Measurements from ENCODE around the gene EGFR.
"Not testable (repeated sequence)": the region's sequence is repeated elsewhere in the genome, so short reads cannot be mapped to it uniquely, and the experiment has no call there.

Gene EGFR

DNA sequence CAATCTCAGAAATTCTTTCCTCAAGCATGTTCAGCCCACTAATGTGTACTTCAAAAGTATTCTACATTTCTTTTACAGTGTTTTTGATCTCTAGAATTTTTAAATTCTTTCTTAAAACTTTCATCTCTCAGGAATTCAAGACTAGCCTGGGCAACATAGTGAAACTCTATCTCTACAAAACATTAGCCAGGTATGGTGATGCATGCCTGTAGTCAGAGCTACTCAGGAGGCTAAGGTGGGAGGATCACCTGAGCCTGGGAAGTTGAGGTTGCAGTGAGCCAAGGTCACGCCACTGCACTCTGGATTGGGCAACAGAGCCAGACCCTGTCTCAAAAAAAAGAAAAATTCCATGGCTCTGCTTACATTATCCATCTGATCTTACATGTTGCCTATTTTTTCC, 5.0 kb upstream of the EGFR start:
- DNase-seq (ENCODE audit: low spot score), result no peak

DNA sequence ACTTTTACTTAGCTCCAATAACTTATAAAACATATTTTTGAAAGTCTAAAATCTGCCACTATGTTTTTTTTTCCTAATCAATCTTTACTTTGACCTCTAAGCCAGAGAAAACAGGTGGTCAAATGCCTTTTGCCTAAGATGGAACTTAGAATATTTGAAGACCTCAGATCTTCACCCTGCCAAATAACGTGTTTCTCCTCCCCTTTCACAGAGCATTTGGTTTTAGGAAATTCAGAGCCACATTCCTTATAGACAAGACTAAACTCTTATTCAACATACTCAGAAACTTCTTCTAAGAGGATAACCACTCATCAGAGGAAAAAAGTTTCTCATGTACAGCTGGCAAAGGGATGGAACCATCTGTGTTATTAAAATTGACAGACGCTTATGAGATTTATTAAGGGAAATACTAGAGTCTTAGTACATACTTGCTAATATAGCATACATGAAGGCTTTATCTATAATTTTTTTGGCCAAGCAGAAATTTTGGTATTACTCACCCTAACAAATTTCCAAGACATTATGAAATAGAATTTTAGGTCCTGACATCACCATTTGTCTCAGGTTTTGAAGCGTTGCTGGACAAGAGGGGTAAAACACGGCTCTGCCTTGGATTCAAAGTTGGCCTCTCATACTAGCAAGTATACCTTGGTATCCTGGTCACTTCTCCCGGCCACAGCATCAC, 2.6 kb upstream of the EGFR start:
- DNase-seq (ENCODE audit: low spot score), result no peak

DNA sequence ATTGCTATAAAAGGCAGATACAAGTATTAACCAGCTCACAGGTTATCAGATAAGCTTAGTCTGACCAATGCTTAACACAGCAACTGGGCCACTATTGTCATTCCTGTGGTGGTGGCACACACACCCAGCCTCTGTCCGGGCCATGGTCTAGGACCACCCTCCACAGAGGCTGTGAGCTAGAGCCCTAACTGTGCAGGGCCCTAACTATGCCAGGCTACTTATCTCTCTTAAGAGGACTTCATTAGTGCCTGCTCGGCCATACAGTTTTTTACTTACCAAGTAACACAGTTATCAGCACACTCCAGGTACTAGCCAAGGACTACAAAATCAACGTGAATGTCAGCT, 2.1 kb upstream of the EGFR start:
- DNase-seq (ENCODE audit: low spot score), result no peak

DNA sequence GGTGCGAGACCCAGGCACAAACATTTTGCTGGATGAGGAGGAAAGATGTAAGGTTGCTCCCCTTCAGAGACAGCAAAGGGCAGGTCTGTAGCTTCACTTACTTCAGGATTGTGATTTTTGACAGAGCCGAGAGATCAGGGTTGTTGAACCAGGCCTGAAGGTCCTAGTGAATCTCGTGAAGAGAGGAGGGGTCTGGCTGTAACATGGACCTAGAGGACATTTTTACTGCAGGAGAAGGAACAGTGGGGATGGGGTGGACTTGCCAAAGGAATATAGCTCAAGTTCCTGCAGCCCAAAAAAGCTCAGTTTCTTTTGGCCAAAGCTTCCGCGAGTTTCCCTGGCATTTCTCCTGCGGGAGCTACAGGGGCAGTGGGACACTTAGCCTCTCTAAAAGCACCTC, 976 bp upstream of the EGFR start:
- no peak for DNase-seq (ENCODE audit: low spot score)

DNA sequence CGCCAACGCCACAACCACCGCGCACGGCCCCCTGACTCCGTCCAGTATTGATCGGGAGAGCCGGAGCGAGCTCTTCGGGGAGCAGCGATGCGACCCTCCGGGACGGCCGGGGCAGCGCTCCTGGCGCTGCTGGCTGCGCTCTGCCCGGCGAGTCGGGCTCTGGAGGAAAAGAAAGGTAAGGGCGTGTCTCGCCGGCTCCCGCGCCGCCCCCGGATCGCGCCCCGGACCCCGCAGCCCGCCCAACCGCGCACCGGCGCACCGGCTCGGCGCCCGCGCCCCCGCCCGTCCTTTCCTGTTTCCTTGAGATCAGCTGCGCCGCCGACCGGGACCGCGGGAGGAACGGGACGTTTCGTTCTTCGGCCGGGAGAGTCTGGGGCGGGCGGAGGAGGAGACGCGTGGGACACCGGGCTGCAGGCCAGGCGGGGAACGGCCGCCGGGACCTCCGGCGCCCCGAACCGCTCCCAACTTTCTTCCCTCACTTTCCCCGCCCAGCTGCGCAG, 424 bp downstream of the EGFR start:
- DNase-seq (ENCODE audit: low spot score), result no peak

DNA sequence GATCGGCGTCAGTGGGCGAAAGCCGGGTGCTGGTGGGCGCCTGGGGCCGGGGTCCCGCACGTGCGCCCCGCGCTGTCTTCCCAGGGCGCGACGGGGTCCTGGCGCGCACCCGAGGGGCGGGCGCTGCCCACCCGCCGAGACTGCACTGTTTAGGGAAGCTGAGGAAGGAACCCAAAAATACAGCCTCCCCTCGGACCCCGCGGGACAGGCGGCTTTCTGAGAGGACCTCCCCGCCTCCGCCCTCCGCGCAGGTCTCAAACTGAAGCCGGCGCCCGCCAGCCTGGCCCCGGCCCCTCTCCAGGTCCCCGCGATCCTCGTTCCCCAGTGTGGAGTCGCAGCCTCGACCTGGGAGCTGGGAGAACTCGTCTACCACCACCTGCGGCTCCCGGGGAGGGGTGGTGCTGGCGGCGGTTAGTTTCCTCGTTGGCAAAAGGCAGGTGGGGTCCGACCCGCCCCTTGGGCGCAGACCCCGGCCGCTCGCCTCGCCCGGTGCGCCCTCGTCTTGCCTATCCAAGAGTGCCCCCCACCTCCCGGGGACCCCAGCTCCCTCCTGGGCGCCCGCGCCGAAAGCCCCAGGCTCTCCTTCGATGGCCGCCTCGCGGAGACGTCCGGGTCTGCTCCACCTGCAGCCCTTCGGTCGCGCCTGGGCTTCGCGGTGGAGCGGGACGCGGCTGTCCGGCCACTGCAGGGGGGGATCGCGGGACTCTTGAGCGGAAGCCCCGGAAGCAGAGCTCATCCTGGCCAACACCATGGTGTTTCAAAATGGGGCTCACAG, 1.1 kb downstream of the EGFR start:
- no peak for DNase-seq (ENCODE audit: low spot score)

DNA sequence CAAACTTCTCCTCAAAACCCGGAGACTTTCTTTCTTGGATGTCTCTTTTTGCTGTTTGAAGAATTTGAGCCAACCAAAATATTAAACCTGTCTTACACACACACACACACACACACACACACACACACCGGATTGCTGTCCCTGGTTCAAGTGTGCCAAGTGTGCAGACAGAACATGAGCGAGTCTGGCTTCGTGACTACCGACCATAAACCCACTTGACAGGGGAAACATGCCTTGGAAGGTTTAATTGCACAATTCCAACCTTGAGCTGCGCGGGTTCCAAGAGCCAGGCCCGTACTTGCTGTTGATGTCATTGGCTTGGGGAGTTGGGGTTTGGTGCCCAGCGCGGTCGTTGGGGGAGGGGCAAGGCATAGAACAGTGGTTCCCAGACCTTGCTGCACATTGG, 1.7 kb downstream of the EGFR start:
- no peak for DNase-seq (ENCODE audit: low spot score)

DNA sequence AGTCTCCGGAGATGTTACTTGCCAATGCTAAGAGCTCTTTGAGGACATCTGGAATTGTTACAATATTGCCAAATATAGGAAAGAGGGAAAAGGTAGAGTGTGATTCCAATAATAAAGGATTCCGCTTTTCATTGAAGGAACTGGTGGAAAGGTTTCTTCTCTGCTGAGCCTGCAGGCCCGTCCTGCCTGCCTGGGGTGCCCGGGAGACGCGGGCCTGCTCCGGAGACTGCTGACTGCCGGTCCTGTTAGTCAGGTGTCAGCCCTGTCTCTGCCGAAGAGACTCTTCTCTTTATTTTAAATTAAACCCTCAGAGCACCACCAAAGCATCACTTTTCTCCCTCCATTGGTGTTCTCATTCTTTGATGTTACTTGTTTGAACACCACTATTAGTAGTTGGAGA, 2.2 kb downstream of the EGFR start:
- DNase-seq (ENCODE audit: low spot score), result no peak

DNA sequence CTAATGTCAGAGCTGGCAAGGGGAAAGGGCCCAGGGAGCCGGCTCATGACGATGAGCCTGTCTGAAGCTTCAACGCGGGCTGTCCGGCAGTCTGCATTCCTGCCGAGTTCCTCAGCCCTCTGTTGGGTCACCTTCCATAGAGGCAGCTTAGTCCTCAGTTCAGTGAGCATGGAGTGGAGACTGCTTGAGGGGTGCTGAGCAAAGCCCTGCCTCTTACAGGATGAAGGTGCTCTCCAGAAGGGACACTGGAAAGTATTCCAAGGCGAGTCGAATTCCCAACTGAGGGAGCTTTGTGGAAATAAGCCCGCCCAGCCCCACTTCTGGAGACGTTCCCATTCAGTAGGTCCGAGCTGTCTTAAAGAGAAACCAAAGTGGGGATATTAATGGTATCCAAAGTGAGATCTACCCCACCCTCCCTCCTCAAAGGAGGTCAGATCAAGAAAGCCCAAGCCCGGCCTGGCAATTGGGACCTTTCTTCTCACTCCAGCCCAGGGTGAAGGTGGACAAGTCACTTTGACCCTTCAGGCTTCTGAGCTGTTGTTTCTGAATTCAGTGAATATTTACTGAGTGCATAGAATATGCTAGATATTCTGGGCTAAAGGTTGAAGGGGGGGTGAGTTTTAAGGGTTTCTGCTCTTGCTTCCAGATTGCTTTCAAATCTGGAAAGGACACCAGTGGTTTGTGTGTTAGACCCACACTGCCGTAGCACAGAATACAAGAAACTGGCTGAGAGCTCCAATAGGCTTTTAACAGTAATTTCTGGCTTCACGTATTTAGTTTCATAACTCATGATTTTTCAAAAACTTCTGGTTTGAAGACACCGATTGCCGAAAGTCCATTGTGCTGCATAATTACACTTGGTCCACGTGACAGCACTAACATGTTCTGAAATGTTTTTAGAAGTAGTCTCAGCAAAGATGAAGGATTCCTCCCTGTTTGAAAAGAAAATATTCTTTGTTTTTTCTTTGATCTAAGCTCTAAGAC, 3.5 kb downstream of the EGFR start:
- no peak for DNase-seq (ENCODE audit: low spot score)

DNA sequence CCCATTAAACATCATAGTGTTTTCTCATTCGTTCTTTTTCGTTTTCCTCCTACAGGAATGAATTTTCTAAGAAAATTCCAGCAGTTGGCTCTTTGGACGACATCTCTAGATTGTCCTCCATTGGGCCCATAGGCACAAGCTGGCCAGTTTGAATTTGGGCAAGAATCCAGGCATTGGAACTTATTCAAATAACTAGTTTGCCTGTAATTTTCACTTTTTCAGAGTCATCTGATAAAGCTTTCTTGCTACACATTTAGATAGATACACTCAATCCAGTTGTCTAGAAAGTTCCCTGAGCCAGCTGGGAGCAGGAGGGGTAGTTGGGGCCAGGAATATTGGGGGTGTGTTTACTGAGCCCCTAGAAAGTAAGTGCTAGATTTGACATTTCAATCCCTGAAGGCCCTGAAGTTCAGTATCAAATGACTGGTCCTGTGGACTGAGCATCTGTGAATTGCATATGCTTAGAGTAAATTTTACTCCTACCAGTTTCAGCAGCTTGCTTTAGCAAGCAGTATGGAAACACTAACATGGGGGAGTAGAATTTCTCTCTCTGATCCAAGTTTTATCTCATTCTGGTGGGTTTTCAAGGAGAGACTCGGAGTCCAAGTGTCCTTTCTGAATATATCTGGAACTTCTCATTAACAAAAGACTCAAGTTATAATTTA, 5.2 kb downstream of the EGFR start:
- no peak for DNase-seq (ENCODE audit: low spot score)

DNA sequence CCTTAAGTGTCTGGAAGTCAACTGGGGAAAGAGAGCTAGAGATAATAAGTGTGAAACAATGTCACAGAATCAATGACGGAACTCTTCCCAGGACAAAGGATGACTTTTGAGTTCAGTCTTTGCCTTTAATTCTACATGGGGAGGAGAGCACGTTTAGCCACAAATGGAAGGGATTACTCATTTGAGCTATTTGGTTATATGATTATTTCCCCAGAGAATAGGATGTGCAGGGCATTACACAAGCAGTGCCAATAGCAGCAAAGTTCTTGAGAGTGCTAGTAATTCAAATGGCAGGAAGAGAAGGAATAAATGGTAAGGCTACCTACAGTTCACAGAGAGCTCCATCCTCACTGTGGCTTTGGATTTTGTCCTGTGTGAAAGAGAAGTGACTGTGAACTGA, 6.0 kb downstream of the EGFR start:
- DNase-seq (ENCODE audit: low spot score), result no peak

DNA sequence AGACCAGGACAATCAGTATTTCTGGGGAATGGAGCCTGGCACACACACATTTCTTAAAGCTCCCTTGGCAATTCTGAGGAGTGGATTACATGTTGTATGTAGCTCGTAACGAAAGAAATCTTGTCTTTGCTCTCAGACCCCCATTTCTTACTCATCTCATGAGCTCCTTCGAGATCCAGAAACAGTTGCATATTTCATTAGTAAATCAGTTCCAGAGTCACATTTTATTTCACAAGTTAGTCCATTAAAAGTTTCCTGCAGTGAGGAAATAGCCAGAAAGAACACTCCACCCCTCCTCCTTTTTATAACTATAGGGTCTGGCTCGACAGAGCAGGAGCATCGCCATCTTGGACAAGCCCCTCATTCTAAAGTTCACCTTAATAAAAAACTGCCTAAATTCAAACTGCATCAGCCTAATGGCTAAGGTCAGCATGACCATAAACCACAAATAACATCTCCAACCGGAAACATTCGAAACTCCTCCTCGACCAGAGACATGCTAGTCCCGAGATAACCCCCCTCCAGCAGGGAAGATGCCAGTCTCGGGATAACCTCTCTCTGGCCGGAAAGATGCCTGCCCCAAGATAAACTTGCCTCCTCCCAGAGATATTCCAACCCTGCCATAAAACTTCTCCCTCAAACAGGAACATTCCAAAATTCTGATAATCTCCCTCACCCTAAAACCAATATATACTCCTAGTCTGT, 7.4 kb downstream of the EGFR start:
- DNase-seq (ENCODE audit: low spot score), result no peak

DNA sequence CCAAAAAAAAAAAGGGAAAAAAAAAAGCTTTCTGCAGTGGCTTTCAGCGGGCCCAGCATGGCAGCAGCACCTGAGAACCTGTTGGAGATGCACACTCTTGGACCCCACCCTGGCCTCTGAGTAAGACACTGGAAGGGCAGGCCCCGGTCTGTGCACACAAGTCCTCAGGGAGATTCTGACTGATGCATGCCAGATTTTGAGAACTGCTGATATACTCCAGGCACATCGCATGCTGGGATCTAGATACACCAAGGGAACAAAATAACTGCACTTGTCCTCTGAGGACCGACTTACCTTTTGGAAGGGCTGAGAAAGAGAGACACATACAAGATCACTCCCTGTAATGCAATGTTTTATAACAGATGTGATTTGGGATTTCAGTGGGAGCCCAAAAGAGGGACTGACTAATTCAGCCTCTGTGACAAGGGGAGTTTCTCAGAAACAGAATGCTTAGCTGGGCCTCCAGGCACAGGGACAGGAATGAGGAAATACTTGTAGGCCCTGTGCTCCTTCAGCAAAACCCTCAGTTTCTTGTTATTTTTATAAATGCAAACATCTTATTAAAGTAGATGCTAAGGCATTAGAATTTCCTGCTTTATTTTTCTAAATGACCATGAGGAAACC, 8.2 kb downstream of the EGFR start:
- no peak for DNase-seq (ENCODE audit: low spot score)

DNA sequence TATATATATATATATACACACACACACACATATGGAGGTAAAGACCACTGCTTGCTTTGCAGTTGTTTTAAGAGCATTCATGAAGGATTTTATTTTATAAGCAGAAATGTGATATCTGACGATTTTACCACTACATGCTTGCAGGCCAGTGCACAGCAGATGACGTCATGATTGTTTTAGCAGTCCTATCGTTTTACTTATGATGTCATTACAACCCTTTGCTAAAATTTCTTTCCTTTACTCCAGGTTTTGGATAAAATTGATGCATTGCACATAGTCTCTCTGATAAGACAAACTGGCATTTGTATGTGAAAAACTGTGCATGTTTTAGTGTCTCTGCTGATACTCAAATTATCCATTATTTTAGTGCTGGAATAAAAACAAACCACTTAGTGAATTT, 9.2 kb downstream of the EGFR start:
- DNase-seq (ENCODE audit: low spot score), result no peak

DNA sequence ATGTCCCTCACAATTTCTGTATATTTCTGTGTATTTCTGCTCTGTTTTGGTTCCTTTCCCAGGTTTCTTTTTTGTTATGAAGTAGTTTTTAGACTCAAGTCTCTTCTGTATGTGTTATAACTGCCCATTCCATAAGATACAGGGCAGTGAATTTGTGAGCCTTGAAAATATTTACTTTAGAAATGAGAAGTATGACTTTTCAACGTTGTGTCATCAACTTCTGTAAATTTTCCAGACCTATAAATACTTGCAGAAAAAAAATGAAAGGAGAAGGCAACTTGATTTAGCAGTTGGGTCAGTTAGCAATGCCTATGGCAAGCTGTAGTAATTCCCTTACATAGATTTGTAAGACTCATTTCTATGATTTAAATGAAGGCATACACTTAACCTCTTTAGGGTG, 11.5 kb downstream of the EGFR start:
- DNase-seq (ENCODE audit: low spot score), result no peak

DNA sequence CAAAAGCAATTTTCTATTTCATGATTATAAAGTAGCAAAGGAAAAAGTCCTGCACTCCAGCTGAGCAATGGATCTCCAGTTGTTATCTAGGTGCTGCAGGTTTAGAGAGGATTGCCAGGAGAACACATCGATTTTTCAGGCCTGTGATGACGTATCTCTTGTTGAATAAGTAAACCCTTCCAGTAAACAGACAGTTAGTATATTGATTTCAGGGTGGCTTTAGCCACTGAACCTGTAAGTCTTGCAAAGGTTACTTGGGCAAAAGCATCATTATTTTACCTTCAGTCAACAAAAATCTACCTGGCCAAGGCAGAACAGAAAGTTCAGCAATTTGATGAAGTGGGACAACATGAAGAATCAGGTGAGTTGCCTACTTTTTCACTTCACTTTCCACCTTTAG, 12.3 kb downstream of the EGFR start:
- no peak for DNase-seq (ENCODE audit: low spot score)

DNA sequence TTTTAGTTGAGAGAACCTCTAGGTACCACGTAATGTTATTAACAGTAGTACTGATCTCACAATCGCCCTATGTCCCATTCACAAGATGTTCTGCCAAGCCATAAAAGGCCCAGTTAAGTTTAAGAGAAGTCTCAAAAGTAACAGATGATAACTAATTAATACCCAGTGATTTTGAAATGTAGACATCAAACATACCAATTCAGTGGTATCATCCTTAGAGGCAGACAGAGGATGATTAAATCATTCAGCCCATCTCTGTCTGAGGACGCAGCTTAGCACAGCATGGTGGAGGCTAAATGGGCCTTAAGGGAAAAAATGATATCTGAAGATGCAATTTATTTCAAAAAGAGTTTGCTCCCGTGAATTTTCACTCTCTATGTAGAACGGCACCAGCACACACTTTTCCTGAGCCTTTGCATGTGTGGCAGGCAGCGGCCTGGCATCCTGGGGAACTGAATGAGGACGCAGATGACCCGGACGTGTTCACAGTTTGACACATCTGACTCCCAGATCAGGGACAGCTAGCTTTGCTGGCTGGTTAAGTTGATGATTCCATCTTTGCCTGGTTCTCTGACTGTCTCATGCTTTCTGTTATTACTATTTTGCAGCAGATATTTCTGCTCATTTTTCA, 13.4 kb downstream of the EGFR start:
- no peak for DNase-seq (ENCODE audit: low spot score)

DNA sequence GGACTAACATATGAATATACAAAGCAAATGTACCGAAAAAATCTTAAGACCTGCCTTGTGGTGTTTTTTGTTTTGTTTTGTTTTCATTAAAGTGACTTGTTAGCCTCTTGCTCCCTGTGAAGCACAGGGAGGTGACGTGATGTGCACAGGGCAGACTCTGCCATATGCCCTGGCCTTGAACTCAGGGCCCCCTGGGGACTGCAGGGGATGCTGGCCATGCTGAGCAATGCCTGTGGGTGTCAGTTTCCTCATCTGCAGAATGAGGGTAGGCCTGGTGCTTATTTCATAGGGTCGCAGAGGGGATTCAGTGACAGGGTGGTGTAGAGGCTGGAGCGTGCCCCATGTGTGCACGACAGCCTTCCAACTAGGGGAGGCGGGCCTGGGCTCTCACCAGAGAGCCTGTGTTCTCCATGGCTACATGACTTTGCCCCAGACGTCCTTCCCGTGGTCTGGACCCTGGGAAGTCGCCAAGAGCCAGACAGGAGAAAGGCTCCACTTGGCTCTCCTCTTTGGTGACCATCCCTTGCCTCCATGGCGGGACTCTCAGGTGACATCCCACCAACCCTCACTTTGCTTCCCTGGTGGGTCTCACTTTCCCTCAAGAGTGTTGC, 14.5 kb downstream of the EGFR start:
- no peak for DNase-seq (ENCODE audit: low spot score)

DNA sequence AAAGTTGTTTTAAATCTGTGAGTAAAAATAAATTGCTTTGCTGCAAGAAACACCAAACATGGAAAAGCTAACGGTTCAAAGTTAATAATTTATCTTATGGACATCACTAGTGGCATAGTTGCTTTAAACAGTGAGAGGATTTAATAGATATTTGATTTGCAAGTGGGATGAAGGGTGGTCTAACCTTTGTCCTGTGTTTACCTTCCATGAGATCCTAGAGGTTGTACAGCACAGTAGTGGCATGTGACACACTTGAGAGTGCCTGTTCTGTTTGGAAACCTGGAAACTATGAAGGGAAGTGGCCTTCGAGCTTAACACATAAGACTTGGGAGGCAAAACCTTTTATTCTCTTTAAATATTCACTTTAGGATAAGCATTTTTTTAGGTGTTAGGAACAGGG, 16.0 kb downstream of the EGFR start:
- DNase-seq (ENCODE audit: low spot score), result no peak

DNA sequence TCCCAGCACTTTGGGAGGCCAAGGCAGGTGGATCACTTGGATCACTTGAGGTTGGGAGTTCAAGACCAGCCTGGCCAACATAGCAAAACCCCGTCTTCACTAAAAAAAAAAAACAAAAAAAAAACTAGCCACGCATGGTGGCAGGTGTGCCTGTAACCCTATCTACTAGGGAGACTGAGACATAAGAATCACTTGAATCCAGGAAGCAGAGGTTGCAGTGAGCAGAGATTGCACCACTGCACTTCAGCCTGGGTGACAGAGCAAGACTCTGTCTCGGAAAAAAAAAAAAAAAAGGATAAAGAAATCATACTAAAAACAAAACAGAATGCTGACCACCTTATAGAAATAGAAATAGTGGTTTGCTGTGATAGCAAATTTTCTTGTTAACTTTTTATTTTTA, 16.6 kb downstream of the EGFR start:
- not testable (repeated sequence) for DNase-seq (ENCODE audit: low spot score)
